NCI-H526 (cell line): Measurements from ENCODE around the gene APBA2.

Experiments
- DNase-seq, 2 experiments: peaks; one replicate each; lab custom pipeline; 2025; lab: John Stamatoyannopoulos, UW

Gene APBA2

GRCh38 chr15:29120593-29121368 lies 235.0 kb downstream of the APBA2 start:
- no peak for DNase-seq

GRCh38 chr15:29121369-29121656 lies 235.5 kb downstream of the APBA2 start:
- DNase-seq: no peak

GRCh38 chr15:29121907-29122306 lies 236.1 kb downstream of the APBA2 start:
- no peak for DNase-seq

- no peak for DNase-seq
Observed at GRCh38 chr15:29122506-29122905, 236.7 kb downstream of the APBA2 start.

- no peak for DNase-seq
Observed at GRCh38 chr15:29123171-29123570, 237.4 kb downstream of the APBA2 start.

- DNase-seq: no peak
Observed at GRCh38 chr15:29123991-29124390, 238.2 kb downstream of the APBA2 start.

- DNase-seq: peak in 1 of 2 experiments; percentile 13
Observed at GRCh38 chr15:29124581-29125381, 239.0 kb downstream of the APBA2 start.

GRCh38 chr15:29125382-29126207 lies 239.8 kb downstream of the APBA2 start:
- DNase-seq: no peak

GRCh38 chr15:29126208-29126536 lies 240.4 kb downstream of the APBA2 start:
- no peak for DNase-seq

- peak in 1 of 2 experiments; percentile 21 for DNase-seq
Observed at GRCh38 chr15:29126821-29127461, 241.2 kb downstream of the APBA2 start.

- no peak for DNase-seq
Observed at GRCh38 chr15:29127506-29128430, 242.0 kb downstream of the APBA2 start.

GRCh38 chr15:29128671-29129070 lies 242.9 kb downstream of the APBA2 start:
- DNase-seq: no peak

GRCh38 chr15:29129221-29129620 lies 243.4 kb downstream of the APBA2 start:
- no peak for DNase-seq

- no peak for DNase-seq
Observed at GRCh38 chr15:29129926-29130325, 244.2 kb downstream of the APBA2 start.

- no peak for DNase-seq
Observed at GRCh38 chr15:29130476-29130875, 244.7 kb downstream of the APBA2 start.

- DNase-seq: no peak
Observed at GRCh38 chr15:29130951-29131839, 245.4 kb downstream of the APBA2 start.

- DNase-seq: no peak
Observed at GRCh38 chr15:29131840-29132420, 246.2 kb downstream of the APBA2 start.

GRCh38 chr15:29132735-29133181 lies 247.0 kb downstream of the APBA2 start:
- DNase-seq: no peak

GRCh38 chr15:29133321-29133720 lies 247.5 kb downstream of the APBA2 start:
- DNase-seq: no peak

- DNase-seq: no peak
Observed at GRCh38 chr15:29133791-29134190, 248.0 kb downstream of the APBA2 start.
